H1 (cell line): ENCODE measurements around the gene MYH7. TPM values are rescaled to one million over a fixed set of nuclear protein-coding genes. Genes with fewer than 3 reads are reported as not detected.

Experiments
- CTCF ChIA-PET: fragments of 300-600 bp; sonication (Branson Sonifier 250); formaldehyde crosslinking; loops from one replicate; lab custom pipeline; 2021; ENCODE audit not compliant: partially characterized antibody; lab: Charles Lee
- POLR2A ChIA-PET: fragments of 300-600 bp; sonication (Branson Sonifier 250); formaldehyde crosslinking; loops from one replicate; lab custom pipeline; 2021; ENCODE audit warnings: inconsistent platforms; ENCODE audit not compliant: partially characterized antibody; lab: Charles Lee
- DNase-seq, 2 experiments: peaks; one replicate each; pipeline versions ENCODE4 v3.0.0 to v3.0.0-alpha.2; 2010 to 2022; ENCODE audit warnings: low spot score in 2 of 2, low read depth in 1 of 2, mixed read lengths in 1 of 2
- FAIRE-seq: peaks from 2 replicates; lab custom pipeline; 2011; peaks lifted over from hg19 to GRCh38; lab: Jason Lieb, UNC
- H2AFZ ChIP-seq: 2 replicates; pipeline ENCODE4 v1.8.1; 2012; ENCODE audit warnings: low read length, inconsistent platforms
- H2AK5ac ChIP-seq: 2 replicates; pipeline ENCODE4 v1.6.1; 2013; ENCODE audit warnings: low read depth, low read length
- H2BK120ac ChIP-seq: replicated peaks from 2 replicates; pipeline ENCODE3; 2013; ENCODE audit warnings: low read depth, low read length, inconsistent platforms
- H2BK12ac ChIP-seq: 2 replicates; pipeline ENCODE4 v1.6.1; 2013; ENCODE audit warnings: low read depth, low read length
- H2BK15ac ChIP-seq: 2 replicates; pipeline ENCODE4 v1.6.1; 2013; ENCODE audit warnings: low read length
- H2BK20ac ChIP-seq: 2 replicates; pipeline ENCODE4 v1.6.1; 2013; ENCODE audit warnings: low read length
- H2BK5ac ChIP-seq: 2 replicates; pipeline ENCODE4 v1.6.1; 2013; ENCODE audit warnings: low read depth, low read length
- H3K14ac ChIP-seq: 2 replicates; pipeline ENCODE4 v1.6.1; 2013; ENCODE audit warnings: inconsistent platforms; ENCODE audit not compliant: insufficient read length
- H3K18ac ChIP-seq: 2 replicates; pipeline ENCODE4 v1.6.1; 2013; ENCODE audit warnings: low read length; ENCODE audit errors: extremely low read depth
- H3K23ac ChIP-seq: 2 replicates; pipeline ENCODE4 v1.6.1; 2013; ENCODE audit warnings: inconsistent platforms; ENCODE audit not compliant: insufficient read length
- H3K23me2 ChIP-seq: 2 replicates; pipeline ENCODE4 v1.6.1; 2013; ENCODE audit warnings: low read depth, low read length
- H3K27ac ChIP-seq: 2 replicates; pipeline ENCODE4 v1.6.1; 2011; ENCODE audit warnings: low read depth, low read length, inconsistent platforms
- H3K27me3 ChIP-seq, 4 experiments: replicated peaks in 1 of 4; 1 replicate in 1 of 4; 2 replicates in 3 of 4; pipeline versions ENCODE4 v1.6.1 to v1.8.1; 2011 to 2013; ENCODE audit warnings: low read length in 3 of 4, mild to moderate bottlenecking in 3 of 4, inconsistent platforms in 2 of 4, mixed read lengths in 2 of 4, moderate library complexity in 1 of 4; ENCODE audit not compliant: control insufficient read depth in 3 of 4, insufficient read depth in 3 of 4; ENCODE audit errors: extremely low read depth in 1 of 4
- H3K36me3 ChIP-seq, 4 experiments: 2 replicates each; pipeline versions ENCODE4 v1.6.1 to v1.8.1; 2011 to 2013; ENCODE audit warnings: mild to moderate bottlenecking in 4 of 4, low read length in 3 of 4, moderate library complexity in 2 of 4, control low read depth in 1 of 4, inconsistent platforms in 1 of 4; ENCODE audit not compliant: insufficient read depth in 4 of 4, control insufficient read depth in 2 of 4
- H3K4ac ChIP-seq: replicated peaks from 2 replicates; pipeline ENCODE3; 2013; ENCODE audit warnings: low read length, low read depth, mixed read lengths, inconsistent platforms; ENCODE audit not compliant: insufficient read length
- H3K4me1 ChIP-seq, 4 experiments: replicated peaks in 1 of 4; 1 replicate in 1 of 4; 2 replicates in 3 of 4; pipeline versions ENCODE4 v1.6.1 to v1.8.1; 2011 to 2013; ENCODE audit warnings: low read length in 3 of 4, inconsistent platforms in 2 of 4, mixed read lengths in 1 of 4; ENCODE audit not compliant: insufficient read depth in 4 of 4, control insufficient read depth in 3 of 4
- H3K4me2 ChIP-seq, 2 experiments: 2 replicates each; pipeline versions ENCODE4 v1.6.1 to v1.8.1; 2011 to 2013; ENCODE audit warnings: low read depth in 2 of 2, low read length in 2 of 2, control low read depth in 1 of 2, inconsistent platforms in 1 of 2, mild to moderate bottlenecking in 1 of 2; ENCODE audit not compliant: insufficient read depth in 1 of 2
- H3K4me3 ChIP-seq, 4 experiments: fragments of 200-600, 300-600 bp in 1 of 4; sonication (generic), shearing (Covaris generic), sonication (Bioruptor Twin) in 1 of 4; 2 replicates each; pipeline versions ENCODE4 v1.5.1 to v1.8.1; 2011 to 2016; ENCODE audit warnings: low read length in 4 of 4, low read depth in 3 of 4, control low read depth in 2 of 4, inconsistent platforms in 2 of 4, mild to moderate bottlenecking in 2 of 4, mixed read lengths in 1 of 4, moderate library complexity in 1 of 4; ENCODE audit not compliant: insufficient read depth in 2 of 4; ENCODE audit errors: extremely low read depth in 1 of 4
- H3K56ac ChIP-seq: replicated peaks from 2 replicates; pipeline ENCODE3; 2013; ENCODE audit warnings: low read depth, mild to moderate bottlenecking, mixed read lengths, low read length, inconsistent platforms; ENCODE audit not compliant: insufficient read length
- H3K79me1 ChIP-seq: 2 replicates; pipeline ENCODE4 v1.6.1; 2013; ENCODE audit warnings: low read depth, low read length, control low read depth
- H3K79me2 ChIP-seq, 2 experiments: 2 replicates each; pipeline versions ENCODE4 v1.6.1 to v1.8.1; 2012 to 2013; ENCODE audit warnings: low read length in 2 of 2, mild to moderate bottlenecking in 2 of 2, inconsistent platforms in 1 of 2; ENCODE audit not compliant: insufficient read depth in 2 of 2, control insufficient read depth in 1 of 2
- H3K9ac ChIP-seq, 4 experiments: replicated peaks in 1 of 4; 1 replicate in 1 of 4; 2 replicates in 3 of 4; pipeline versions ENCODE4 v1.6.1 to v1.8.1; 2011 to 2013; ENCODE audit warnings: low read depth in 3 of 4, low read length in 3 of 4, control low read depth in 2 of 4, mild to moderate bottlenecking in 2 of 4, moderate library complexity in 2 of 4, inconsistent platforms in 1 of 4; ENCODE audit errors: extremely low read depth in 1 of 4
- H3K9me3 ChIP-seq, 2 experiments: 2 replicates each; pipeline versions ENCODE4 v1.6.1 to v1.8.1; 2012 to 2013; ENCODE audit warnings: mild to moderate bottlenecking in 2 of 2, moderate library complexity in 2 of 2, control low read depth in 1 of 2, inconsistent platforms in 1 of 2, low read depth in 1 of 2, low read length in 1 of 2, mixed read lengths in 1 of 2; ENCODE audit not compliant: insufficient read depth in 2 of 2
- H4K20me1 ChIP-seq, 2 experiments: replicated peaks in 1 of 2; 2 replicates each; pipeline versions ENCODE3 to v1.8.1; 2011 to 2013; ENCODE audit warnings: inconsistent platforms in 2 of 2, low read length in 2 of 2, mild to moderate bottlenecking in 1 of 2; ENCODE audit not compliant: insufficient read depth in 2 of 2, control insufficient read depth in 1 of 2
- H4K5ac ChIP-seq: 2 replicates; pipeline ENCODE4 v1.6.1; 2013; ENCODE audit warnings: low read length, low read depth, mixed read lengths, inconsistent platforms; ENCODE audit not compliant: insufficient read length
- H4K8ac ChIP-seq: 2 replicates; pipeline ENCODE4 v1.8.0; 2013; ENCODE audit warnings: mild to moderate bottlenecking, moderate library complexity, low read length, inconsistent platforms; ENCODE audit not compliant: insufficient read depth; ENCODE audit errors: extremely low read depth
- H4K91ac ChIP-seq: replicated peaks from 2 replicates; pipeline ENCODE3; 2013; ENCODE audit warnings: low read length, mixed read lengths, inconsistent platforms; ENCODE audit not compliant: insufficient read length
- CTCF ChIP-seq, 3 experiments: IDR thresholded peaks; 1 replicate in 2 of 3; 2 replicates in 1 of 3; pipeline versions ENCODE4 v1.5.1 to v1.6.1; 2011; ENCODE audit warnings: low read length in 3 of 3, mild to moderate bottlenecking in 3 of 3, inconsistent platforms in 2 of 3, low read depth in 1 of 3, moderate library complexity in 1 of 3; ENCODE audit not compliant: insufficient read depth in 1 of 3; ENCODE audit errors: control extremely low read depth in 1 of 3
- KDM5A ChIP-seq: fragments of 200-600 bp; IDR thresholded peaks from 2 replicates; pipeline ENCODE4 v1.7.1; 2012; ENCODE audit warnings: mild to moderate bottlenecking, low read length, inconsistent platforms, mixed read lengths
- RAD21 ChIP-seq, 2 experiments: IDR thresholded peaks in 1 of 2; conservative IDR thresholded peaks in 1 of 2; 2 replicates each; pipeline ENCODE4 v1.6.1; 2011; ENCODE audit warnings: low read depth in 2 of 2, low read length in 2 of 2, improper control_type of control experiment in 1 of 2, inconsistent platforms in 1 of 2, mild to moderate bottlenecking in 1 of 2, moderate library complexity in 1 of 2
- RBBP5 ChIP-seq: IDR thresholded peaks from 2 replicates; pipeline ENCODE4 v1.7.1; 2012; ENCODE audit warnings: low read depth, mild to moderate bottlenecking, inconsistent platforms, low read length, moderate library complexity, borderline replicate concordance
- SIN3A ChIP-seq, 2 experiments: IDR thresholded peaks in 1 of 2; conservative IDR thresholded peaks in 1 of 2; 2 replicates each; pipeline ENCODE4 v1.6.1; 2011 to 2012; ENCODE audit warnings: low read length in 2 of 2, improper control_type of control experiment in 1 of 2, low read depth in 1 of 2, mild to moderate bottlenecking in 1 of 2
- SUZ12 ChIP-seq: fragments of 200-600 bp; sonication (generic); IDR thresholded peaks from 2 replicates; pipeline ENCODE4 v1.6.1; 2012; ENCODE audit warnings: mild to moderate bottlenecking, inconsistent platforms, low read length, moderate library complexity, mixed read lengths
- WGBS, 2 experiments: shearing (Covaris generic) in 1 of 2; methylation state at CpG; one replicate each; pipeline versions ENCODE4 v1.1.6 to v1.1.7; 2013 to 2015; ENCODE audit warnings: low lambda C conversion rate in 2 of 2, mixed read lengths in 2 of 2, inconsistent platforms in 1 of 2, low coverage in 1 of 2, missing lambda C conversion rate in 1 of 2; ENCODE audit not compliant: insufficient replicate concordance in 2 of 2, insufficient coverage in 1 of 2, insufficient read length in 1 of 2; ENCODE audit errors: extremely low coverage in 1 of 2, missing lambda C conversion rate in 1 of 2; 5-methylcytosine and 5-hydroxymethylcytosine counted together
- polyA plus RNA-seq, 7 experiments: library from polyadenylated mRNA; depleted of rRNA in 3 of 7; stranded (reverse) in 5 of 7; unstranded in 2 of 7; fragments of >200 nt in 5 of 7; fragments of 200-250 nt in 2 of 7; gene quantifications; 1 replicate in 5 of 7; 2 replicates in 1 of 7; 4 replicates in 1 of 7; pipeline versions ENCODE4 v1.2.1 to v1.2.3, GENCODE V29; 2011 to 2013; ENCODE audit warnings: missing spikeins in 2 of 7, mixed read lengths in 2 of 7
- total RNA-seq: library from RNA; stranded (reverse); fragmentation: NEBNext Ultra II Directional; extraction: Animal tissue kit (Norgen Biotek cat#: 25700); gene quantifications from 2 replicates; pipeline ENCODE4 v1.2.1, GENCODE V29; 2021

Gene MYH7
- total and polyA plus RNA-seq, 2 of the 8 experiments (the other 6 are each of a cell fraction or from before 2014, with no cell fraction given) = not detected

GRCh38 chr14:23377573-23378563 is 57.6 kb downstream of the MYH7 start:
- Histone ChIP-seq H3K79me2 (no peaks in the 10 kb centered on the region), H3K4me3 (no peak overlapping the region), H3K9ac (no peak overlapping the region), H2BK15ac (no peak overlapping the region), H3K18ac (no peak overlapping the region), H4K5ac (no peak overlapping the region), H3K23ac (no peak overlapping the region), H2AFZ (no peak overlapping the region), H2BK12ac (no peak overlapping the region), H3K79me1 (no peaks in the 10 kb centered on the region), H3K4ac (no peak overlapping the region), H3K9me3 (no peaks in the 10 kb centered on the region), H4K20me1 (no peaks in the 10 kb centered on the region), H2BK5ac (no peak overlapping the region), H3K27ac (no peak overlapping the region), H4K8ac (no peak overlapping the region; the same call in 1 of the 2 replicates), H3K23me2 (no peaks in the 10 kb centered on the region), H3K14ac (no peak overlapping the region), H3K4me2 (no peak overlapping the region), H3K27me3 (peaks cover 0 to 23% (median 11%) of the 10 kb centered on the region in 4 experiments; a peak in 6 of 7 replicates), H3K56ac (no peak overlapping the region), H2BK20ac (no peak overlapping the region), H2BK120ac (no peak overlapping the region), H4K91ac (no peak overlapping the region), H3K4me1 (peaks cover 0 to 12% (median 4%) of the 10 kb centered on the region in 4 experiments; a peak in 3 of 7 replicates), H2AK5ac (no peak overlapping the region; the same call in 1 of the 2 replicates), H3K36me3 (no peaks in the 10 kb centered on the region)
- CTCF ChIA-PET = interaction anchor here (1.1 to 15.0 kb wide), 14 partner anchors 10 to 117 kb away, joined by 3 to 333 read pairs (median 12); partner anchors contain the start of genes EFS and SLC22A17
- no peak for FAIRE-seq
- POLR2A ChIA-PET = interaction anchor here (0.6 to 3.3 kb wide), 4 partner anchors 11 to 56 kb away, joined by 3 to 19 read pairs (median 12); partner anchors contain the start of gene PABPN1
- no peak for DNase-seq
- 89% methylated on average over 14 of the region's 14 CpGs; no CpG with 5 or more reads in 1 of the 2 experiments for WGBS, 2 experiments
- TF ChIP-seq SIN3A (conservative IDR thresholded peaks at IDR 0.05 in 1 of 2, IDR thresholded peaks at IDR 0.05 in 1 of 2; ENCODE audit: low read depth in 1 of 2, low read length in 2 of 2) (no peak), SUZ12 (no peak), CTCF (IDR thresholded peaks at IDR 0.05; ENCODE audit: control extremely low read depth in 1 of 3, insufficient read depth in 1 of 3, low read depth in 1 of 3, low read length in 3 of 3) (no peak), KDM5A (no peak), RAD21 (IDR thresholded peaks at IDR 0.05 in 1 of 2, conservative IDR thresholded peaks at IDR 0.05 in 1 of 2; ENCODE audit: low read depth in 2 of 2, low read length in 2 of 2) (no peak), RBBP5 (no peak)
